OCI-LY3 (cell line): ENCODE data around the gene TMEM17.

Experiments
- CTCF ChIP-seq: fragments of 200-600, 300-600 bp; sonication (generic); IDR thresholded peaks from 2 replicates; pipeline ENCODE4 v1.5.1; 2014; ENCODE audit warnings: antibody characterized with exemption, low read length, low read depth
- EZH2phosphoT487 ChIP-seq: fragments of 200-600 bp; shearing (Covaris generic); IDR thresholded peaks from 2 replicates; pipeline ENCODE4 v1.6.1; 2018; ENCODE audit warnings: antibody characterized with exemption, mixed run types, low read depth

- no peak for TF ChIP-seq CTCF
- TF ChIP-seq EZH2phosphoT487, result no peak
Observed at GRCh38 chr2:62478093-62478580, 27.9 kb downstream of the TMEM17 start.
